ENCODE results near the gene NKX2-2.

GRCh38 chr20:21508230-21509078 is 5.4 kb downstream of the NKX2-2 start:
- TF ChIP-seq CTCF (IDR thresholded peaks at IDR 0.05; ENCODE audit: low read depth, low read length, missing input control) (no peak), SP1 (IDR thresholded peaks at IDR 0.05) (no peak), GABPA (IDR thresholded peaks at IDR 0.05 in 1 of 2, conservative IDR thresholded peaks at IDR 0.05 in 1 of 2) (no peak), RAD21 (IDR thresholded peaks at IDR 0.05) (no peak), MAX (IDR thresholded peaks at IDR 0.05) (no peak), JUND (IDR thresholded peaks at IDR 0.05) (no peak), REST (IDR thresholded peaks at IDR 0.05) (no peak)

Measured in liver (tissue), 3 donors.